ENCODE data around the gene WNT7B. TPM values are rescaled to one million over a fixed set of nuclear protein-coding genes. Genes with fewer than 3 reads are reported as not detected.

The WNT7B gene
- total RNA-seq, 4 donors from 2014 or later: not detected

DNA sequence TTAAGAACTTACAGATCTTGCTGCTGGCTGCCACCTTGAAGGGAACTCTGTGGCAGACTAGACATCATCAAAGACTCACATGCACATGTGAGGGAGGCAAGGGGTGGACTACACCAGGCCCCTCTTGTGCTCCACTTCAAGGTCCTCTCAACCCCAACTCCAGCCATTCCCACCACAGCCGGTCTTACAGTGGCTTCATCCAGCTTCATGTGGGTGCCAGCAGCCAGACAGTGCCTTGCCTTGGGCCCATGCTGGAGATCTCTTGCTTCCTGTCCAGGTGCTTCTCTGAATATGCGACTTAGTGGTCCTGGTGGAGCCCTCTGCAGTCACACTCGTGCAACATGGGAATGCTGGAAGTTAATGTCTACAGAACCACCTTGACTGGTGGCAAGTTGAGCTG is 44.6 kb upstream of the WNT7B start:
- TF ChIP-seq, protein P1, sequence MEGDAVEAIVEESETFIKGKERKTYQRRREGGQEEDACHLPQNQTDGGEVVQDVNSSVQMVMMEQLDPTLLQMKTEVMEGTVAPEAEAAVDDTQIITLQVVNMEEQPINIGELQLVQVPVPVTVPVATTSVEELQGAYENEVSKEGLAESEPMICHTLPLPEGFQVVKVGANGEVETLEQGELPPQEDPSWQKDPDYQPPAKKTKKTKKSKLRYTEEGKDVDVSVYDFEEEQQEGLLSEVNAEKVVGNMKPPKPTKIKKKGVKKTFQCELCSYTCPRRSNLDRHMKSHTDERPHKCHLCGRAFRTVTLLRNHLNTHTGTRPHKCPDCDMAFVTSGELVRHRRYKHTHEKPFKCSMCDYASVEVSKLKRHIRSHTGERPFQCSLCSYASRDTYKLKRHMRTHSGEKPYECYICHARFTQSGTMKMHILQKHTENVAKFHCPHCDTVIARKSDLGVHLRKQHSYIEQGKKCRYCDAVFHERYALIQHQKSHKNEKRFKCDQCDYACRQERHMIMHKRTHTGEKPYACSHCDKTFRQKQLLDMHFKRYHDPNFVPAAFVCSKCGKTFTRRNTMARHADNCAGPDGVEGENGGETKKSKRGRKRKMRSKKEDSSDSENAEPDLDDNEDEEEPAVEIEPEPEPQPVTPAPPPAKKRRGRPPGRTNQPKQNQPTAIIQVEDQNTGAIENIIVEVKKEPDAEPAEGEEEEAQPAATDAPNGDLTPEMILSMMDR (IDR thresholded peaks at IDR 0.05; ENCODE audit: low read depth): no peak

DNA sequence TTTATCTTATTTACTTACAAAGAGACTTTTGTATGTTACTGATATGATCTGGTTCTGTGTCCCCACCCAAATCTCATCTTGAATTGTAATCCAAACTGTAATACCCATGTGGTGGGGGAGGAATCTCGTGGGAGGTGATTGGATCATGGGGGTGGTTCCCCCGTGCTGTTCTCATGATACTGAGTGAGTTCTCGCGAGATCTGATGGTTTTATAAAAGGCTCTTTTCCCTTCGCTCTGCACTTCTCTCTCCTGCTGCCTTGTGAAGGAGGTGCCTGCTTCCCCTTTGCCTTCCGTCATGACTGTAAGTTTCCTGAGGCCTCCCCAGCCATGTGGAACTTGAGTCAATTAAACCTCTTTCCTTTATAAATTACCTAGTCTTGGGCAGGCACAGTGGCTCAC is 42.4 kb upstream of the WNT7B start:
- TF ChIP-seq, protein P1 (IDR thresholded peaks at IDR 0.05; ENCODE audit: low read depth): no peak

DNA sequence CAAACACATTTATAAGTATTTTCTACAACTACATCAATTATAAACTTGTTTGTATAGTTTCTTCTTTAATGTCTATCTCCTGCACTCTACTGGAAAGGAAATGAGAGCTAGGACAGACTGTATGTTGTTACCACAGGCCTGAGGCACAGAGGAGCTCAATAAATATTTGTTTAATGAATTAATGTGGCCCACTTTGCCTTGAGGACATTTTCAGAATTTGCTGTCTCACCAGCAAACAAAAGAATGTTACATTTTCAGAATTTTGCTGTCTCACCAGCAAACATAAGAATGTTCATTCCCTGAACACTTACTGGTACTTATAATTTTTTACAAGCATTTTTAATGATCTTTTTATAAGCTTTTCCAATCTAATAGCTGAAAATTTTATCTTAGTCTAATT is 41.9 kb upstream of the WNT7B start:
- TF ChIP-seq, protein P1 (IDR thresholded peaks at IDR 0.05; ENCODE audit: low read depth): no peak

DNA sequence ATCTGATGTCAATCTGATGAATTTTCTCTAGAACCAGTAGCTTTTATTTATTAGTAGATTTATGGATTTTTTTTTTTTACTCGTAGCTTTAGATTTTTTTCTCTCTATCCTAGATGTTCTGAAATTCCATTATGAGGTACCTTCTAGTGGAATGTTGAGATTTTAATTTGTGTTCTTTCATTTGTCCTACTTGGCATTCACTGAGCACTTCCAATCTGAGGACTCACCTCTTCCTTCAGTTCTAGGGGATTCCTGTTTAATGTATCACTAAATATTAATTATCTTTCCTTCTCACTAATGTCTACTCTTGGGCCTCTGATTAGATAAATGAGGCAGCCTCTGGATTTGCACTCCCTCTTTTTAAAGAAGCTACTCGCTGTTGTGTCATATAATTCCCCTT is 40.2 kb upstream of the WNT7B start:
- TF ChIP-seq, protein P1 (IDR thresholded peaks at IDR 0.05; ENCODE audit: low read depth): no peak

DNA sequence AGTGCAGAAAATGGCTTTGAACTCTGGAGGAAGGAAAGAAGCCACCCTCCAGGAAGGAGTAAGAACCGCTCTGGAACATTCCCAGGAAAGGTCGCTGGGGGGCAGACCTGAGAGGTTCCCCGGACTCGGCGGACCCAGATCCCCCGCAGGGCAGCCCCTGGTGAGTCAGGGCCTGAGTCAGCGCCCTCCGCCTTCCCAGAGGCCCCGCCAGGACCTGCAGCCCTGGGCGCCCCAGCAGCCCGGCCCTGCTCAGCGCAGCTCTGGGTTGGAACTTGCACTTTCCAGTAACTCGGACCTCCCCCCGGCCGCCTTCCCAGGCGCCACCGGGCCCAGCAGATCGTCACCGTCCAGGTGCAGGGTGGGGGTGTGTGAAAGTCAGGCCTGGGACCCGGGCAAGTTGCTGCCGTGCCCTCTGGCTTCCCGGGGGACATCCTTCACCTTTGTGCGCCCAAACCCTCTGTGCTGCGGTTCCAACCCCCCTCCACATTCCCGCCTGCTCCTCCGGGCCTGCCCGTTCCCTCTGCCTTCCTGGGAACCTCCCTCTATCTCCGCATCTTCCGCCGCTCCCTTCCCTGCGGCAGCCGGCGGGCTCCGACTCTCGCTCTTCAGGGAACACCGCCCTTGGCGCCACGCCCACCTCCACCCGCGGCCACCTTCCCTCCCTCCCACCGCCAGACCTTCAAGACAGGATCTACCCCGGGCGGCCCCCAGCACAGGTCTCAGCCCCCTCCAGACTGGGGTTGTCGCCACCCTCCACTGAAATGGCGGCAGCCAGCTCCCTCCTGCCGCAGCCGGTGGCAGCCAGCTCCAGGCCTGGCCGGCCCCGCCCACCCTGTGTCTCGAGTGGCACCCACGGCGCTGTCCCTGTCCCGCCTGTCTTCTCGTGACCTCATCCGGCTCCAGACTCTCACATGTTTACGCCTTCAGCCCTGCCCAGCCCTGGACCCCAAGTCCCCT is 36.8 kb upstream of the WNT7B start:
- TF ChIP-seq, protein P1 (IDR thresholded peaks at IDR 0.05; ENCODE audit: low read depth): no peak

DNA sequence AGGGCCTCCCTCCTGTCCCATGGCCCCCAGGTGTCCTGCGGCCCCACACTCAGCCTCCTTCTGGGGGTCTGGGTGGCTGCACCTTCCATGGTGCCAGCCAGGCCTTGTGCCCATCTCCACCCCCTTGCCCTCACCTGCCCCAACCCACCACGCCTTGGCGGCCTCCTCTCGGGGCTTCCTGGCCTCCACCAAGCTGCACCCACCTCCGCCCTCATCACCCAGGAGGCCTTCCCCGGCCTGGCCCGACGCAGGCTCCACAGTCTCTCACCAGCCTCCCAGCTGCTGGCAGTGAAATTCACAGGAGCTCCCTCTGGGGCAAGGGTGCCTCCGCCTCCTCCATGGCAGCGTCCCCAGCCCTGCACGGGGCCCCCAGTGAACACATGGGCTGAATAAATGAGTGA is 35.9 kb upstream of the WNT7B start:
- TF ChIP-seq, protein P1 (IDR thresholded peaks at IDR 0.05; ENCODE audit: low read depth): no peak

DNA sequence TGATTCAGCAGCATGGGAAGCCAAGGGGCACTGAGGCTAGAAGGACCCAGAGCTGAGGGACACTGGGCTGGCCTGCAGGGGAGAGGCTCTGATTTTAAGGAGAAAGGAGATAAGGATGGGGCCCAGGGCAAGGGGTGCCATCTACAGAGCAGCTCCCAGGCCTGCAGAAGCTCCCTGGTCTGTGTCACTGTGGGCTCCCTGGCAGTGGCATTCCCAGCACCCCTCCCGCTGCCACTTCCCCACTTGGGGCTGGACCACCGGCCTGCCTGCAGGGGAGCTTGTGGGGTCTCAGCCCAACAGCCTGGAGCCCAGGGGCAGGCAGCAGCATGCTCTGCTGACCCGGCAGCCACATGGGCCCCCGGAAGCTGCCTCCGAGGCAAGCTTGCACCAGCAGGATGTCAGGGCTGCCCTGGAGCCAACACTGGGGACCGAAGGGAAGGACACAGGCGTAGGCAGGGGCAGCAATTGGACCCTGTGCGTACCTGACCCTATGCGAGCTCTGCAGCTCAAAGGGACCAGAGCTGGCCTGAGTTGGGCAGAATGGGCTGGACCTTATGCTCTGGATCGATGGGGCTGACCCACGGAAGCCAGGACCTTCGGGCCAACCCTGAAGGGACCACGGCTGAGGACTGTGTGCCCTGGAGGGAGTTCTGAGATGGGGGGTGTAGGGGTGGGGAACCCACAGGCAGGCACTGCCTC is 35.4 kb upstream of the WNT7B start:
- TF ChIP-seq, protein P1 (IDR thresholded peaks at IDR 0.05; ENCODE audit: low read depth): no peak

Data from subcutaneous adipose tissue (tissue), 4 donors.